ENCODE measurements around the gene IRF2BP1. TPM values are rescaled to one million over a fixed set of nuclear protein-coding genes. Genes with fewer than 3 reads are reported as not detected.

Gene IRF2BP1
- polyA plus RNA-seq, 2 of the 4 experiments (the other 2 are of a cell fraction) = 10.9 to 23.1 TPM

DNA sequence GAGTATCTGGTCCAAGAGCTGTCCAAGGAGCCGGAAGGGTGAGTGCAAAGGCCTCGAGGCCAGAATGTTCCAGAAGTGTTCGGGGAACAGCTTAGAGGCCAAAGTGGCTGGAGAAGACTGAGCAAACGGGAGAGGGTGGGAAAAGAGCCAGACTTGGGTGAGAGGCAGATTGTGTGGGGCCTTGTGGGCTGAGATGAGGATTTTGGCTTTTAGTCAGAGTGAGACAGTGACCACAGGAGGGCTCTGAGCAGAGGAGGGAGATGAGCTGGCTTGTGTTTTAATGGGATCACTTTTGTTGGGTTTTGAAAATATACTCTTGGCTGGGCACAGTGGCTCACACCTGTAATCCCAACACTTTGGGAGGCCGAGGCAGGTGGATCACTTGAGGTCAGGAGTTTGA lies 23.0 kb upstream of the IRF2BP1 start:
- ChIA-PET CTCF (interaction anchor here (1.8 to 2.2 kb wide), 5 partner anchors 18 to 169 kb away, joined by 4 to 6 read pairs (median 5); partner anchors contain the start of gene FOXA3), POLR2A (no interaction called here)
- DNase-seq (ENCODE audit: low read depth in 1 of 2, low spot score in 1 of 2) (no peak), FAIRE-seq (no peak), ATAC-seq (0 out of 6 replicates have a peak, but pooled peaks have one; percentile 31 to 36)
- Histone ChIP-seq H3K9me3 (no peaks in the 10 kb centered on the region), H3K4me3 (no peak overlapping the region), H3K4me2 (no peak overlapping the region), H3K27ac (no peak overlapping the region), H3K4me1 (no peaks in the 10 kb centered on the region)
- TF ChIP-seq HOXA7 (CRISPR knock-in tag; IDR thresholded peaks at IDR 0.05) (no peak), RFX5 (IDR thresholded peaks at IDR 0.05) (no peak), ESRRA (IDR thresholded peaks at IDR 0.05; ENCODE audit: borderline replicate concordance, low read length) (no peak), HEYL (CRISPR knock-in tag; IDR thresholded peaks at IDR 0.05) (no peak), CBX8 (IDR thresholded peaks at IDR 0.05) (no peak), TP53 (CRISPR knock-in tag; IDR thresholded peaks at IDR 0.05) (no peak)
- TF ChIP-seq, protein P1, sequence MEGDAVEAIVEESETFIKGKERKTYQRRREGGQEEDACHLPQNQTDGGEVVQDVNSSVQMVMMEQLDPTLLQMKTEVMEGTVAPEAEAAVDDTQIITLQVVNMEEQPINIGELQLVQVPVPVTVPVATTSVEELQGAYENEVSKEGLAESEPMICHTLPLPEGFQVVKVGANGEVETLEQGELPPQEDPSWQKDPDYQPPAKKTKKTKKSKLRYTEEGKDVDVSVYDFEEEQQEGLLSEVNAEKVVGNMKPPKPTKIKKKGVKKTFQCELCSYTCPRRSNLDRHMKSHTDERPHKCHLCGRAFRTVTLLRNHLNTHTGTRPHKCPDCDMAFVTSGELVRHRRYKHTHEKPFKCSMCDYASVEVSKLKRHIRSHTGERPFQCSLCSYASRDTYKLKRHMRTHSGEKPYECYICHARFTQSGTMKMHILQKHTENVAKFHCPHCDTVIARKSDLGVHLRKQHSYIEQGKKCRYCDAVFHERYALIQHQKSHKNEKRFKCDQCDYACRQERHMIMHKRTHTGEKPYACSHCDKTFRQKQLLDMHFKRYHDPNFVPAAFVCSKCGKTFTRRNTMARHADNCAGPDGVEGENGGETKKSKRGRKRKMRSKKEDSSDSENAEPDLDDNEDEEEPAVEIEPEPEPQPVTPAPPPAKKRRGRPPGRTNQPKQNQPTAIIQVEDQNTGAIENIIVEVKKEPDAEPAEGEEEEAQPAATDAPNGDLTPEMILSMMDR (IDR thresholded peaks at IDR 0.05) = no peak
- WGBS (ENCODE audit: missing lambda C conversion rate) = 50% methylated on average over 5 of the region's 5 CpGs

DNA sequence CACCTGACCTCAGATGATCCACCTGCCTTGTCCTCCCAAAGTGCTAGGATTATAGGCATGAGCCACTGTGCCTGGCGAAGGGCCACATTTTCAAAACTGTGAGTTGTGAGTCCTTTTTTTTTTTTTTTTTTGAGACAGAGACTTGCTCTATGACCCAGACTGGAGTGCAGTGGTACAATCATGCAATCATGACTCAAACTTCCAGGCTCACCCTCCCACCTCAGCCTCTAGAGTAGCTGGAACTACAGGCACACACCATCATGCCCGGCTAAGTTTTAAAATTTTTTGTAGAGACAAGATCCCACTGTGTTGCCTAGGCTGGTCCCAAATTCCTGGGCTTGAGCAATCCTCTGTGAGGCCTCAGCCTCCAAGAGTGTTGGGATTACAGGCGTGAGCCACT lies 20.3 kb upstream of the IRF2BP1 start:
- WGBS (ENCODE audit: missing lambda C conversion rate) = 82% methylated on average over 3 of the region's 3 CpGs
- no peak for DNase-seq (ENCODE audit: low read depth in 1 of 2, low spot score in 1 of 2)
- FAIRE-seq = no peak
- no peak overlapping the region for H3K4me3 ChIP-seq
- no peaks in the 10 kb centered on the region for H3K9me3 ChIP-seq
- peaks cover 10% of the 10 kb centered on the region for H3K4me1 ChIP-seq
- POLR2A ChIA-PET = interaction anchor here (0.7 kb wide), 1 partner anchor 42 kb away, joined by 3 read pairs; no protein-coding TSS in a partner anchor
- no peak overlapping the region for H3K4me2 ChIP-seq
- no peak for ATAC-seq
- CTCF ChIA-PET = interaction anchor here (0.6 to 1.3 kb wide), 7 partner anchors 21 to 288 kb away, joined by 3 to 4 read pairs (median 3); no protein-coding TSS in a partner anchor
- no peak overlapping the region for H3K27ac ChIP-seq
- TF ChIP-seq, protein P2, sequence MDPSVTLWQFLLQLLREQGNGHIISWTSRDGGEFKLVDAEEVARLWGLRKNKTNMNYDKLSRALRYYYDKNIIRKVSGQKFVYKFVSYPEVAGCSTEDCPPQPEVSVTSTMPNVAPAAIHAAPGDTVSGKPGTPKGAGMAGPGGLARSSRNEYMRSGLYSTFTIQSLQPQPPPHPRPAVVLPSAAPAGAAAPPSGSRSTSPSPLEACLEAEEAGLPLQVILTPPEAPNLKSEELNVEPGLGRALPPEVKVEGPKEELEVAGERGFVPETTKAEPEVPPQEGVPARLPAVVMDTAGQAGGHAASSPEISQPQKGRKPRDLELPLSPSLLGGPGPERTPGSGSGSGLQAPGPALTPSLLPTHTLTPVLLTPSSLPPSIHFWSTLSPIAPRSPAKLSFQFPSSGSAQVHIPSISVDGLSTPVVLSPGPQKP (IDR thresholded peaks at IDR 0.05; ENCODE audit: low read depth, low read length) = no peak
- no peak for TF ChIP-seq HEYL (CRISPR knock-in tag; IDR thresholded peaks at IDR 0.05)
- no peak for TF ChIP-seq RAD21 (conservative IDR thresholded peaks at IDR 0.05 in 1 of 2, IDR thresholded peaks at IDR 0.05 in 1 of 2)
- TF ChIP-seq, protein P3, sequence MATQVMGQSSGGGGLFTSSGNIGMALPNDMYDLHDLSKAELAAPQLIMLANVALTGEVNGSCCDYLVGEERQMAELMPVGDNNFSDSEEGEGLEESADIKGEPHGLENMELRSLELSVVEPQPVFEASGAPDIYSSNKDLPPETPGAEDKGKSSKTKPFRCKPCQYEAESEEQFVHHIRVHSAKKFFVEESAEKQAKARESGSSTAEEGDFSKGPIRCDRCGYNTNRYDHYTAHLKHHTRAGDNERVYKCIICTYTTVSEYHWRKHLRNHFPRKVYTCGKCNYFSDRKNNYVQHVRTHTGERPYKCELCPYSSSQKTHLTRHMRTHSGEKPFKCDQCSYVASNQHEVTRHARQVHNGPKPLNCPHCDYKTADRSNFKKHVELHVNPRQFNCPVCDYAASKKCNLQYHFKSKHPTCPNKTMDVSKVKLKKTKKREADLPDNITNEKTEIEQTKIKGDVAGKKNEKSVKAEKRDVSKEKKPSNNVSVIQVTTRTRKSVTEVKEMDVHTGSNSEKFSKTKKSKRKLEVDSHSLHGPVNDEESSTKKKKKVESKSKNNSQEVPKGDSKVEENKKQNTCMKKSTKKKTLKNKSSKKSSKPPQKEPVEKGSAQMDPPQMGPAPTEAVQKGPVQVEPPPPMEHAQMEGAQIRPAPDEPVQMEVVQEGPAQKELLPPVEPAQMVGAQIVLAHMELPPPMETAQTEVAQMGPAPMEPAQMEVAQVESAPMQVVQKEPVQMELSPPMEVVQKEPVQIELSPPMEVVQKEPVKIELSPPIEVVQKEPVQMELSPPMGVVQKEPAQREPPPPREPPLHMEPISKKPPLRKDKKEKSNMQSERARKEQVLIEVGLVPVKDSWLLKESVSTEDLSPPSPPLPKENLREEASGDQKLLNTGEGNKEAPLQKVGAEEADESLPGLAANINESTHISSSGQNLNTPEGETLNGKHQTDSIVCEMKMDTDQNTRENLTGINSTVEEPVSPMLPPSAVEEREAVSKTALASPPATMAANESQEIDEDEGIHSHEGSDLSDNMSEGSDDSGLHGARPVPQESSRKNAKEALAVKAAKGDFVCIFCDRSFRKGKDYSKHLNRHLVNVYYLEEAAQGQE (IDR thresholded peaks at IDR 0.05) = no peak
- no peak for TF ChIP-seq POLR2A (IDR thresholded peaks at IDR 0.05; ENCODE audit: low read length)
- no peak for TF ChIP-seq RARB (CRISPR knock-in tag; IDR thresholded peaks at IDR 0.05)
- TF ChIP-seq ZFP36 (IDR thresholded peaks at IDR 0.05; ENCODE audit: borderline replicate concordance, partially characterized antibody) = no peak
- no peak for TF ChIP-seq CHD2 (IDR thresholded peaks at IDR 0.05; ENCODE audit: low read length, partially characterized antibody)
- TF ChIP-seq, protein P4, sequence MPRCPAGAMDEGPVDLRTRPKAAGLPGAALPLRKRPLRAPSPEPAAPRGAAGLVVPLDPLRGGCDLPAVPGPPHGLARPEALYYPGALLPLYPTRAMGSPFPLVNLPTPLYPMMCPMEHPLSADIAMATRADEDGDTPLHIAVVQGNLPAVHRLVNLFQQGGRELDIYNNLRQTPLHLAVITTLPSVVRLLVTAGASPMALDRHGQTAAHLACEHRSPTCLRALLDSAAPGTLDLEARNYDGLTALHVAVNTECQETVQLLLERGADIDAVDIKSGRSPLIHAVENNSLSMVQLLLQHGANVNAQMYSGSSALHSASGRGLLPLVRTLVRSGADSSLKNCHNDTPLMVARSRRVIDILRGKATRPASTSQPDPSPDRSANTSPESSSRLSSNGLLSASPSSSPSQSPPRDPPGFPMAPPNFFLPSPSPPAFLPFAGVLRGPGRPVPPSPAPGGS (IDR thresholded peaks at IDR 0.05) = no peak
- TF ChIP-seq, protein P1 (IDR thresholded peaks at IDR 0.05) = no peak
- TF ChIP-seq, protein P5, sequence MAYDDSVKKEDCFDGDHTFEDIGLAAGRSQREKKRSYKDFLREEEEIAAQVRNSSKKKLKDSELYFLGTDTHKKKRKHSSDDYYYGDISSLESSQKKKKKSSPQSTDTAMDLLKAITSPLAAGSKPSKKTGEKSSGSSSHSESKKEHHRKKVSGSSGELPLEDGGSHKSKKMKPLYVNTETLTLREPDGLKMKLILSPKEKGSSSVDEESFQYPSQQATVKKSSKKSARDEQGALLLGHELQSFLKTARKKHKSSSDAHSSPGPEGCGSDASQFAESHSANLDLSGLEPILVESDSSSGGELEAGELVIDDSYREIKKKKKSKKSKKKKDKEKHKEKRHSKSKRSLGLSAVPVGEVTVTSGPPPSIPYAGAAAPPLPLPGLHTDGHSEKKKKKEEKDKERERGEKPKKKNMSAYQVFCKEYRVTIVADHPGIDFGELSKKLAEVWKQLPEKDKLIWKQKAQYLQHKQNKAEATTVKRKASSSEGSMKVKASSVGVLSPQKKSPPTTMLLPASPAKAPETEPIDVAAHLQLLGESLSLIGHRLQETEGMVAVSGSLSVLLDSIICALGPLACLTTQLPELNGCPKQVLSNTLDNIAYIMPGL (CRISPR knock-in tag; IDR thresholded peaks at IDR 0.05; ENCODE audit: borderline replicate concordance) = no peak
- TF ChIP-seq MAFK (IDR thresholded peaks at IDR 0.05; ENCODE audit: partially characterized antibody) = no peak
- TF ChIP-seq SREBF2 (IDR thresholded peaks at IDR 0.05) = no peak
- no peak for TF ChIP-seq KDM5A (IDR thresholded peaks at IDR 0.05)
- no peak for TF ChIP-seq CBX8 (IDR thresholded peaks at IDR 0.05)
- TF ChIP-seq NPAS2 (CRISPR knock-in tag; IDR thresholded peaks at IDR 0.05; ENCODE audit: borderline replicate concordance) = no peak
- no peak for TF ChIP-seq NR3C1 (IDR thresholded peaks at IDR 0.05)
- no peak for TF ChIP-seq HDAC2 (IDR thresholded peaks at IDR 0.05)
- no peak for TF ChIP-seq JUN (IDR thresholded peaks at IDR 0.05)

Measured in A549 (cell line).